Endometrial microvascular endothelial cells (primary cell): ENCODE data around the gene DIDO1. TPM values are rescaled to one million over a fixed set of nuclear protein-coding genes. Genes with fewer than 3 reads are reported as not detected.

Experiments
- in situ Hi-C: cut with HindIII; loops from 2 replicates; pipeline ENCODE4 v1.10.0; 2017; ENCODE audit warnings: low sequenced_read_pairs, low pct_unique_long_range_greater_than_20kb; ENCODE audit errors: inconsistent ontology term
- total RNA-seq: library from RNA; depleted of rRNA; stranded (reverse); fragments of >200 nt; gene quantifications from one replicate; pipeline ENCODE4 v1.2.3, GENCODE V29; 2015; ENCODE audit errors: inconsistent ontology term

Gene DIDO1
- total RNA-seq, 1 donor from 2014 or later, result 32.4 TPM

- in situ Hi-C loops, result no loop called here
Measured at GRCh38 chr20:62918831-62919230, 7.5 kb downstream of the DIDO1 start.

DNA sequence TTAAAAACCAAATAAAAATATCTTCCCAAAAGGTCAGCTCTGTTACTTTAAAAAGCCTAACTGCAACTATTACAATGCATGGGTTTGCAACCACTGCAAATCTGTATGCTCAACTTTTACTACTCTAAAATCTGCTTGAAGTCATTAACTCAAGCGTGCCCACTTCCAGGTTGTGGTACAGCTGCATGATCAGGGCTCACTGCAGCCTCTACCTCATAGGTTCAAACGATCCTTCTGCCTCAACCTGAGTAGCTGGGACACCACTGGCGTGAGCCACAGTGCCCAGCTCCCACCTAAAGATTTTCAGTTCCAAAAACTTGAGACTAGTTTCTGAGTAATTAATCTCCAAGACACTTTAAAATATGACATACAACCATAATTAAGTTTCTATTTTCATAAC, 8.2 kb downstream of the DIDO1 start:
- in situ Hi-C loops, result no loop called here

GRCh38 chr20:62917720-62918119, 8.6 kb downstream of the DIDO1 start:
- in situ Hi-C loops, result no loop called here

- in situ Hi-C loops, result no loop called here
Measured at GRCh38 chr20:62916703-62917476, 9.4 kb downstream of the DIDO1 start.

DNA sequence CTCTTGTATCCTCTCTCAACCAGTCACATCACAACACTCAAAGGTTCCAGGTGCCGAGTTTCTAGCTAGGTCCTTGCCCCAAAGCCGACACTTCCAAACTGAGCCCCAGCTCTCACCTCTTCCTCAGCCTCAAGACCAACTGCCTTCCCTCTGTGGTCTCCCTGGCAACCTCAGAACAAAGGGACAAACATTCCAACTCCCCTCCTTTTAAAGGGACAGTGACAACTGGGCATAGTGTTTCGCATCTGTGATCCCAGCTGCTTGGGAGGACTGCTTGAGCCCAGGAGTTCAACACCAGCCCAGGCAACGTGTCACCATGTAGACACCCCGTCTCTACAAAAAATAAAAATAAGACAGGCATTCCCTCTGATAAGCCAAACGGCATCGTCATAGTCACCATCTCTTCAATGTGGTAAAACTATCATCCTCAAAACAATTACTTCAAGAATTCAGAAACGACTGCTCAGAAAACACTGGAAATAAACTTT, 11.3 kb downstream of the DIDO1 start:
- in situ Hi-C loops, result no loop called here

- in situ Hi-C loops, result no loop called here
Measured at GRCh38 chr20:62914436-62914835, 11.9 kb downstream of the DIDO1 start.

- in situ Hi-C loops, result no loop called here
Measured at GRCh38 chr20:62913043-62913630, 13.2 kb downstream of the DIDO1 start.

GRCh38 chr20:62911701-62912280, 14.5 kb downstream of the DIDO1 start:
- in situ Hi-C loops, result no loop called here

GRCh38 chr20:62910777-62911497, 15.4 kb downstream of the DIDO1 start:
- in situ Hi-C loops, result no loop called here

DNA sequence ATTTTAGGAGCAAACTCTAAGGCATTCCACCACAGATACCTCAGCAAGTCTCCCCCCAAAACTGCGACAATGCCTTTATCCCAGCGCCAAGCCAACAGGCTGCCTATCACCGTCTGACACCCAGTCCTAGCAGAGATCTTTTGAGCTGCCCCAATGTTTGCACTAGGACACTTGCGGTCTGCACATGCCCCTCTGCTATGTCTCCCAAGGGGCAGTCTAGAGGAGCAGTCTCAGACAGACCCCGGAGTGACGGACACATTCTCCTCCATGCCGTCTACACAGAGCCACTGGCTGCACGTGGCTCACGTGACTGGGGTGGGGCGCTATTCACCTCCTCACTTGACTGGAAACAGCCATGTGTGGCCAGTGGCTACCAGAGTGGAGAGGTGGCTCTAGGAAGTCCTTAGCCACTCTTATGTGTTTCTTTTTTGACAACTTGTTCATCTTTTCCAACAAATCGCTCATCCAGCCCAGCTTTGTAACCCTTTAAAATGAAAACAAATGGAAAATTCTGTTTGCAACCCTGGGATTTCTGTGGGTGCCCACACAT, 16.0 kb downstream of the DIDO1 start:
- in situ Hi-C loops, result no loop called here

- in situ Hi-C loops, result no loop called here
Measured at GRCh38 chr20:62908971-62909791, 17.1 kb downstream of the DIDO1 start.

GRCh38 chr20:62907384-62908317, 18.7 kb downstream of the DIDO1 start:
- in situ Hi-C loops, result no loop called here

DNA sequence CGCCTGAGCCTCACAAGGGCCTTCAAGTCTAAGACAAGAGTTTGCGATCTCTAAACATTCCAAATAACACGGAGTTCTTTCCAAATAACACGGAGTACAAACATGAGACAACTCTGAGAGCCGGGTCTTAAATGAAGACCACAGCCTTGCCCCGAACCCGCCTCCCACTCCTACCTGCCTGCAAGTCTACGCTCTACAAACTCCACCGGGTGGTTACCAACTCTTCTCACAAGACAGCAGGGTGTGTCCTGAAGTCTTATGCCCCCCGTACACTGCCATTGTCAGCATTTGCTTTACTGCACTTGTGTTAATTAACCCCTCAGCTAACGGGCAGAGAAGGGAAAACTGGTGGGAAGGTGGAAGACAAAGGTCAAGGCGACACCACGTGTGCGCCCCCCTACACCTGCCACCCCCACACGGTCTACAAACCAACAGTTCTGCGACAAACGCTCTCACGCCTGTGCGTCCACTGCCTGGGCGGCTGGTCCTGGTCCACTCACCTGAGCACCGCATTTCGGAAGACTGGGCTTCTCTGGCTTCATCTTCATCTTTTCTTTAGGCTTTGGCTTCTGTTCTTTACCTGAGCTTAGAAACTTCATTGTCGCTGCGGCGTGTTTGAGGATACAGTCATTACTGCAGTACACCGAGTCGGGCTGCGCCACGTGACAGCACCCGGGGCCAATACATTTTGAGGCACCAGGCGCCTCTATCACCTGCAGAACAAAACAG, 19.5 kb downstream of the DIDO1 start:
- in situ Hi-C loops, result no loop called here

DNA sequence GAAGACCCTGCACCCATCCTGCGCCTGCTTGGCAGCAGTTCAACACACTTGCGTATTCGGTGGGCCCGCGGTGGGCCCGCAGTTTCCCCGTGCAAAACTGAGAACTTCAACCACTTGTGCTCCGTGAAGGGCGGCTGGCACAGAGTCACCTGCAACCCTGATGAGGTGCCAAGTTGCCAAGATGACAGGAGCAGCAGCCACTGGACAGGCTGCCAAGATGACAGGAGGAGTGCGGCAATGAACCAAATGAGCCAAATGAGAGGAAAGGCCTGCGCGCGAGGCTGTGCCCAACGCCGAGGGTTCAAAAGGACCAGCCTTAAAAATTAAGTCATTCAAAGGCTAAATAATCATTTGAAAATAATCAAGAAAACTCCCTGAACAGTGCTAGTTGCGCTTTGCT, 20.1 kb downstream of the DIDO1 start:
- in situ Hi-C loops, result no loop called here

GRCh38 chr20:62905536-62906117, 20.7 kb downstream of the DIDO1 start:
- in situ Hi-C loops, result no loop called here

DNA sequence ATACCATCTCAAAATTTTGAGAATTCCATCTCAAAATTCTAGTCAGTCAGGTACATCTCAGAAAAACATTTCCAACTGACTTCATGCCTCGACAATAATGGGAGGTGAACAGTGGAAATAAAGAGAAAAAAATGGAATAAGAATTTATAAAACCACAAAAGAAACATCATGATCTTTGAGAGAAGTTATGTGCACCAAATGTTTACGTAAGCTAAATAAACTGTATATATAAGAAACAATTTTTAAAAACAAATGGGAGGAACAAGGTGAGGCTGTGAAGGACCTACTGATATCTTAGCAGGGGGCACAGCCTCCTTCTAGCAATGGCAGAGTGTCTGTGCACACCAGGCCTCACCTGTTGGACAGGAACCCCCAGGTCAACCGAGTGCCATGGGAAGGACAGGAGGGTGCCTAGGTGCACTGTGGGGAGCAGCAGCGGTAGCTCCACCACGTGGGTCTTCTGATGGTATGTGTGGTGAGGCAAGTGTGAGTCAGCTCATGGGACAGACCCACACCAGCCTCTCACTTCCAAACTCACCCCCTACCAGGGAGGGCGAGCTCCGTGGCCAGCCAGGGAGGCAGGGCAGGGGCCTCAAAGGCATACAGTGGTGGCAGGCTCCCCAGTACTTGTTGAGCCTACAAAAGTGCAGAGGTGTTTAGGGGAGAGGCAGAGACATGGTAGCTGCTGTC, 23.2 kb downstream of the DIDO1 start:
- in situ Hi-C loops, result no loop called here
